ENCODE data around the gene RAX.
"Not testable (repeated sequence)": the region's sequence is repeated elsewhere in the genome, so short reads cannot be mapped to it uniquely, and the experiment has no call there.

RAX gene

GRCh38 chr18:59272221-59272888 lies 899 bp downstream of the RAX start:
- no peak for DNase-seq

- DNase-seq, result no peak
These were observed 1.5 kb downstream of the RAX start for GRCh38 chr18:59271606-59272220.

GRCh38 chr18:59270689-59271257 lies 2.5 kb downstream of the RAX start:
- no peak for DNase-seq

GRCh38 chr18:59269563-59270119 lies 3.6 kb downstream of the RAX start:
- DNase-seq, result no peak

GRCh38 chr18:59268721-59269562 lies 4.3 kb downstream of the RAX start:
- no peak for DNase-seq

- no peak for DNase-seq
These were observed 5.0 kb downstream of the RAX start for GRCh38 chr18:59268127-59268720.

- DNase-seq, result no peak
These were observed 5.6 kb downstream of the RAX start for GRCh38 chr18:59267503-59268126.

GRCh38 chr18:59266886-59267502 lies 6.3 kb downstream of the RAX start:
- no peak for DNase-seq

GRCh38 chr18:59266459-59266858 lies 6.8 kb downstream of the RAX start:
- no peak for DNase-seq

- DNase-seq, result no peak
These were observed 7.3 kb downstream of the RAX start for GRCh38 chr18:59265974-59266369.

- no peak for DNase-seq
These were observed 7.8 kb downstream of the RAX start for GRCh38 chr18:59265246-59265973.

GRCh38 chr18:59264651-59265245 lies 8.5 kb downstream of the RAX start:
- DNase-seq, result no peak

GRCh38 chr18:59264121-59264571 lies 9.1 kb downstream of the RAX start:
- DNase-seq, result no peak

GRCh38 chr18:59263661-59264060 lies 9.6 kb downstream of the RAX start:
- no peak for DNase-seq

GRCh38 chr18:59262243-59262642 lies 11.0 kb downstream of the RAX start:
- DNase-seq, result not testable (repeated sequence)

- DNase-seq, result not testable (repeated sequence)
These were observed 11.4 kb downstream of the RAX start for GRCh38 chr18:59261842-59262241.

- DNase-seq, result not testable (repeated sequence)
These were observed 17.8 kb downstream of the RAX start for GRCh38 chr18:59255491-59255890.

- peak; percentile 9 to 70 for DNase-seq
These were observed 24.0 kb downstream of the RAX start for GRCh38 chr18:59249199-59249774.

- no peak for DNase-seq
These were observed 26.5 kb downstream of the RAX start for GRCh38 chr18:59246796-59247195.

- no peak for DNase-seq
These were observed 30.3 kb downstream of the RAX start for GRCh38 chr18:59242906-59243305.

Data from NCI-H446 (cell line).